DND-41 (cell line): ENCODE data around the gene FUS.
"Not testable (repeated sequence)": the region's sequence is repeated elsewhere in the genome, so short reads cannot be mapped to it uniquely, and the experiment has no call there.

Experiments
- ATAC-seq: fragments of 200-7000 bp; cut with Tn5 transposase; 3 replicates; pipeline ENCODE4 v1.9.1; 2021; ENCODE audit warnings: low read depth; ENCODE audit not compliant: insufficient read depth
- DNase-seq: peaks from one replicate; pipeline ENCODE4 v3.0.0-alpha.2; 2020
- H2AFZ ChIP-seq: 2 replicates; pipeline ENCODE4 v1.6.0; 2012; ENCODE audit warnings: low read depth, low read length
- H3K27ac ChIP-seq: 2 replicates; pipeline ENCODE4 v1.5.1; 2012; ENCODE audit warnings: low read length, inconsistent platforms
- H3K27me3 ChIP-seq: fragments of 200-600 bp; sonication (generic); 2 replicates; pipeline ENCODE4 v1.6.0; 2012; ENCODE audit warnings: low read length, mild to moderate bottlenecking, inconsistent platforms; ENCODE audit not compliant: insufficient read depth, poor library complexity
- H3K36me3 ChIP-seq: 2 replicates; pipeline ENCODE4 v1.5.1; 2012; ENCODE audit warnings: low read length, inconsistent platforms; ENCODE audit not compliant: insufficient read depth
- H3K4me1 ChIP-seq: 2 replicates; pipeline ENCODE4 v1.5.1; 2012; ENCODE audit warnings: mild to moderate bottlenecking, low read length; ENCODE audit not compliant: insufficient read depth
- H3K4me2 ChIP-seq: 2 replicates; pipeline ENCODE4 v1.6.0; 2012; ENCODE audit warnings: mild to moderate bottlenecking, moderate library complexity, low read length, inconsistent platforms; ENCODE audit not compliant: insufficient read depth
- H3K4me3 ChIP-seq, 2 experiments: fragments of 200-600 bp in 1 of 2; shearing (Covaris generic) in 1 of 2; 2 replicates each; pipeline ENCODE4 v1.5.1; 2012 to 2016; ENCODE audit warnings: inconsistent platforms in 2 of 2, low read length in 2 of 2, mild to moderate bottlenecking in 2 of 2, low read depth in 1 of 2, moderate library complexity in 1 of 2
- H3K79me2 ChIP-seq: 2 replicates; pipeline ENCODE4 v1.6.0; 2012; ENCODE audit warnings: low read length, inconsistent platforms; ENCODE audit not compliant: insufficient read depth
- H3K9ac ChIP-seq: 2 replicates; pipeline ENCODE4 v1.6.0; 2012; ENCODE audit warnings: low read depth, mild to moderate bottlenecking, inconsistent platforms, low read length, moderate library complexity
- H3K9me3 ChIP-seq: 2 replicates; pipeline ENCODE4 v1.5.1; 2012; ENCODE audit warnings: low read length, moderate library complexity, mild to moderate bottlenecking, inconsistent platforms; ENCODE audit not compliant: insufficient read depth, severe bottlenecking
- H4K20me1 ChIP-seq: 2 replicates; pipeline ENCODE4 v1.6.0; 2012; ENCODE audit warnings: low read length; ENCODE audit not compliant: insufficient read depth
- CTCF ChIP-seq: IDR thresholded peaks from 2 replicates; pipeline ENCODE4 v1.5.1; 2012; ENCODE audit warnings: borderline replicate concordance, low read length, moderate library complexity, mild to moderate bottlenecking; ENCODE audit not compliant: poor library complexity, severe bottlenecking; ENCODE audit errors: extremely low read depth
- EZH2 ChIP-seq: IDR thresholded peaks from 3 replicates; pipeline ENCODE4 v1.6.1; 2012; ENCODE audit warnings: borderline replicate concordance, low read depth, mild to moderate bottlenecking, moderate library complexity, low read length, inconsistent platforms; ENCODE audit not compliant: severe bottlenecking

Gene FUS

GRCh38 chr16:31135535-31136286 is 44.2 kb upstream of the FUS start, which contains the start of gene PRSS8:
PRSS8 (minus strand) TSS chr16:31135727; CDS start chr16:31135498, 229 bp downstream.
- H4K20me1 ChIP-seq, result no peaks in the 10 kb centered on the region
- H3K4me2 ChIP-seq, result no peak within 1 kb of the TSS
- H3K4me3 ChIP-seq, result no peak within 1 kb of the TSS
- peaks cover 14% of the 10 kb centered on the region for H3K36me3 ChIP-seq
- ATAC-seq (no peak), DNase-seq (no peak)
- H3K9me3 ChIP-seq, result no peaks in the 10 kb centered on the region
- H3K27ac ChIP-seq, result no peak within 1 kb of the TSS
- H3K9ac ChIP-seq, result no peak within 1 kb of the TSS
- TF ChIP-seq EZH2 (no peak), CTCF (no peak)
- H3K79me2 ChIP-seq, result no peaks in the 10 kb centered on the region
- no peaks in the 10 kb centered on the region for H3K27me3 ChIP-seq
- H3K4me1 ChIP-seq, result no peaks in the 10 kb centered on the region
- H2AFZ ChIP-seq, result no peak within 1 kb of the TSS

GRCh38 chr16:31136287-31136662 is 43.7 kb upstream of the FUS start:
- Histone ChIP-seq H3K9ac (no peak overlapping the region), H3K4me3 (no peak overlapping the region), H3K9me3 (no peaks in the 10 kb centered on the region), H2AFZ (no peak overlapping the region), H3K36me3 (peaks cover 9% of the 10 kb centered on the region), H3K79me2 (no peaks in the 10 kb centered on the region), H3K27me3 (no peaks in the 10 kb centered on the region), H3K4me2 (no peak overlapping the region), H3K4me1 (peaks cover 3% of the 10 kb centered on the region), H3K27ac (no peak overlapping the region), H4K20me1 (no peaks in the 10 kb centered on the region)
- DNase-seq, result no peak
- ATAC-seq, result no peak
- TF ChIP-seq CTCF (no peak), EZH2 (no peak)

GRCh38 chr16:31136822-31137499 is 43.0 kb upstream of the FUS start:
- not testable (repeated sequence) for H3K4me3 ChIP-seq, H3K79me2 ChIP-seq, DNase-seq, H3K9ac ChIP-seq, ATAC-seq, H3K4me2 ChIP-seq, H3K36me3 ChIP-seq, H2AFZ ChIP-seq, H3K27ac ChIP-seq, H3K27me3 ChIP-seq, H3K9me3 ChIP-seq, H4K20me1 ChIP-seq
- peaks cover 10% of the 10 kb centered on the region for H3K4me1 ChIP-seq

- H4K20me1 ChIP-seq, result no peaks in the 10 kb centered on the region
- DNase-seq (no peak), ATAC-seq (no peak)
- H3K4me2 ChIP-seq, result no peak overlapping the region
- H3K36me3 ChIP-seq, result no peaks in the 10 kb centered on the region
- H3K27me3 ChIP-seq, result no peaks in the 10 kb centered on the region
- no peaks in the 10 kb centered on the region for H3K79me2 ChIP-seq
- no peak overlapping the region for H3K9ac ChIP-seq
- TF ChIP-seq EZH2, result no peak
- no peak for TF ChIP-seq CTCF
- H3K9me3 ChIP-seq, result no peaks in the 10 kb centered on the region
- peaks cover 18% of the 10 kb centered on the region for H3K4me1 ChIP-seq
- no peak overlapping the region for H3K4me3 ChIP-seq
- no peak overlapping the region for H2AFZ ChIP-seq
- H3K27ac ChIP-seq, result no peak overlapping the region
These were observed 41.0 kb upstream of the FUS start for GRCh38 chr16:31138621-31139578.

- not testable (repeated sequence) for H4K20me1 ChIP-seq, DNase-seq, ATAC-seq, H3K36me3 ChIP-seq, H3K27me3 ChIP-seq, H3K9me3 ChIP-seq, H3K79me2 ChIP-seq
- Histone ChIP-seq H3K27ac (peak overlapping the region; percentile 63), H3K9ac (peak overlapping the region; percentile 49), H3K4me3 (peak overlapping the region in 1 of 2 experiments; percentile 47; a peak in 2 of 4 replicates), H3K4me2 (peak overlapping the region; percentile 65), H2AFZ (peak overlapping the region; percentile 74), H3K4me1 (peaks cover 18% of the 10 kb centered on the region)
These were observed 38.9 kb upstream of the FUS start for GRCh38 chr16:31141071-31141469.
